ENCODE measurements around the gene RUNX2. TPM values are rescaled to one million over a fixed set of nuclear protein-coding genes. Genes with fewer than 3 reads are reported as not detected.

RUNX2 gene
- polyA plus RNA-seq, 1 donor from 2014 or later, result not detected

DNA sequence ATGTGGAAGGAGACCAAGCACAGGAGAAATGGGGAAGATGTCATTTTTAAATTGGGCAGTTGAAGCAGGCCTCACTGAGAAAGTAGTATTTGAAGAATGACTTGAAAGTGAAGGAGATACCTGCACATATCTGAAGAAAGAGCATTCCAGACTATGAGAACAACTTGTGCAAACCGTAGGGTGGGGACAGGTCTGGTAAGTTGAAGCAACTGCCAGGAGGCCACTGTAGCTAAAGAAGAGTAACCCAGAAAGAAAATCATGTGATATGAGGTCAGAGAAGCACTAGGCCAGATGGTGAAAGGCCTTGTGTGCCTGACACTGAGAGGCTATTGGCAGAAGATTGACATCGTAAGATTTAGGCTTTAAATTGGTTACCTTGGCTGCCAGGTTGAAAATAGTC lies 54.3 kb downstream of the RUNX2 start:
- H3K9me3 ChIP-seq (ENCODE audit: low read length), result no peaks in the 10 kb centered on the region
- no peaks in the 10 kb centered on the region for H3K9me2 ChIP-seq (ENCODE audit: insufficient read depth, low read length)
- H4K20me1 ChIP-seq (ENCODE audit: insufficient read depth), result no peaks in the 10 kb centered on the region
- H3F3A ChIP-seq (ENCODE audit: insufficient read depth, low read length, poor library complexity, severe bottlenecking), result no peaks in the 10 kb centered on the region
- H3K27ac ChIP-seq (ENCODE audit: low read length), result no peak overlapping the region
- no peak overlapping the region for H3K4me2 ChIP-seq (ENCODE audit: low read length)
- H3K9ac ChIP-seq (ENCODE audit: low read length), result no peak overlapping the region
- H3K79me2 ChIP-seq (replicated peaks; ENCODE audit: insufficient read depth, low read length), result no peaks in the 10 kb centered on the region
- H3K36me3 ChIP-seq (ENCODE audit: insufficient read depth, low read length), result no peaks in the 10 kb centered on the region
- TF ChIP-seq, protein P1, sequence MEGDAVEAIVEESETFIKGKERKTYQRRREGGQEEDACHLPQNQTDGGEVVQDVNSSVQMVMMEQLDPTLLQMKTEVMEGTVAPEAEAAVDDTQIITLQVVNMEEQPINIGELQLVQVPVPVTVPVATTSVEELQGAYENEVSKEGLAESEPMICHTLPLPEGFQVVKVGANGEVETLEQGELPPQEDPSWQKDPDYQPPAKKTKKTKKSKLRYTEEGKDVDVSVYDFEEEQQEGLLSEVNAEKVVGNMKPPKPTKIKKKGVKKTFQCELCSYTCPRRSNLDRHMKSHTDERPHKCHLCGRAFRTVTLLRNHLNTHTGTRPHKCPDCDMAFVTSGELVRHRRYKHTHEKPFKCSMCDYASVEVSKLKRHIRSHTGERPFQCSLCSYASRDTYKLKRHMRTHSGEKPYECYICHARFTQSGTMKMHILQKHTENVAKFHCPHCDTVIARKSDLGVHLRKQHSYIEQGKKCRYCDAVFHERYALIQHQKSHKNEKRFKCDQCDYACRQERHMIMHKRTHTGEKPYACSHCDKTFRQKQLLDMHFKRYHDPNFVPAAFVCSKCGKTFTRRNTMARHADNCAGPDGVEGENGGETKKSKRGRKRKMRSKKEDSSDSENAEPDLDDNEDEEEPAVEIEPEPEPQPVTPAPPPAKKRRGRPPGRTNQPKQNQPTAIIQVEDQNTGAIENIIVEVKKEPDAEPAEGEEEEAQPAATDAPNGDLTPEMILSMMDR (IDR thresholded peaks at IDR 0.05; ENCODE audit: poor library complexity, severe bottlenecking), result no peak
- TF ChIP-seq SMC3 (conservative IDR thresholded peaks at IDR 0.05; ENCODE audit: poor library complexity), result no peak
- no peak for TF ChIP-seq MXI1 (conservative IDR thresholded peaks at IDR 0.05; ENCODE audit: poor library complexity, severe bottlenecking)
- TF ChIP-seq, protein P2, sequence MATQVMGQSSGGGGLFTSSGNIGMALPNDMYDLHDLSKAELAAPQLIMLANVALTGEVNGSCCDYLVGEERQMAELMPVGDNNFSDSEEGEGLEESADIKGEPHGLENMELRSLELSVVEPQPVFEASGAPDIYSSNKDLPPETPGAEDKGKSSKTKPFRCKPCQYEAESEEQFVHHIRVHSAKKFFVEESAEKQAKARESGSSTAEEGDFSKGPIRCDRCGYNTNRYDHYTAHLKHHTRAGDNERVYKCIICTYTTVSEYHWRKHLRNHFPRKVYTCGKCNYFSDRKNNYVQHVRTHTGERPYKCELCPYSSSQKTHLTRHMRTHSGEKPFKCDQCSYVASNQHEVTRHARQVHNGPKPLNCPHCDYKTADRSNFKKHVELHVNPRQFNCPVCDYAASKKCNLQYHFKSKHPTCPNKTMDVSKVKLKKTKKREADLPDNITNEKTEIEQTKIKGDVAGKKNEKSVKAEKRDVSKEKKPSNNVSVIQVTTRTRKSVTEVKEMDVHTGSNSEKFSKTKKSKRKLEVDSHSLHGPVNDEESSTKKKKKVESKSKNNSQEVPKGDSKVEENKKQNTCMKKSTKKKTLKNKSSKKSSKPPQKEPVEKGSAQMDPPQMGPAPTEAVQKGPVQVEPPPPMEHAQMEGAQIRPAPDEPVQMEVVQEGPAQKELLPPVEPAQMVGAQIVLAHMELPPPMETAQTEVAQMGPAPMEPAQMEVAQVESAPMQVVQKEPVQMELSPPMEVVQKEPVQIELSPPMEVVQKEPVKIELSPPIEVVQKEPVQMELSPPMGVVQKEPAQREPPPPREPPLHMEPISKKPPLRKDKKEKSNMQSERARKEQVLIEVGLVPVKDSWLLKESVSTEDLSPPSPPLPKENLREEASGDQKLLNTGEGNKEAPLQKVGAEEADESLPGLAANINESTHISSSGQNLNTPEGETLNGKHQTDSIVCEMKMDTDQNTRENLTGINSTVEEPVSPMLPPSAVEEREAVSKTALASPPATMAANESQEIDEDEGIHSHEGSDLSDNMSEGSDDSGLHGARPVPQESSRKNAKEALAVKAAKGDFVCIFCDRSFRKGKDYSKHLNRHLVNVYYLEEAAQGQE (IDR thresholded peaks at IDR 0.05; ENCODE audit: borderline replicate concordance), result no peak
- TF ChIP-seq POLR2AphosphoS5 (IDR thresholded peaks at IDR 0.05), result no peak
- no peak for TF ChIP-seq EP300 (conservative IDR thresholded peaks at IDR 0.05; ENCODE audit: poor library complexity, severe bottlenecking)
- no peak for TF ChIP-seq EZH2 (IDR thresholded peaks at IDR 0.05; ENCODE audit: borderline replicate concordance, insufficient read depth, low read length, poor library complexity, severe bottlenecking)
- TF ChIP-seq RAD21 (conservative IDR thresholded peaks at IDR 0.05), result no peak
- TF ChIP-seq TAF1 (IDR thresholded peaks at IDR 0.05; ENCODE audit: low read depth), result no peak
- no peaks in the 10 kb centered on the region for H3K27me3 ChIP-seq (ENCODE audit: insufficient read depth, low read depth, low read length)
- no peak overlapping the region for H2AFZ ChIP-seq (ENCODE audit: low read depth, low read length)
- no peak overlapping the region for H3K4me3 ChIP-seq (ENCODE audit: low read length)

DNA sequence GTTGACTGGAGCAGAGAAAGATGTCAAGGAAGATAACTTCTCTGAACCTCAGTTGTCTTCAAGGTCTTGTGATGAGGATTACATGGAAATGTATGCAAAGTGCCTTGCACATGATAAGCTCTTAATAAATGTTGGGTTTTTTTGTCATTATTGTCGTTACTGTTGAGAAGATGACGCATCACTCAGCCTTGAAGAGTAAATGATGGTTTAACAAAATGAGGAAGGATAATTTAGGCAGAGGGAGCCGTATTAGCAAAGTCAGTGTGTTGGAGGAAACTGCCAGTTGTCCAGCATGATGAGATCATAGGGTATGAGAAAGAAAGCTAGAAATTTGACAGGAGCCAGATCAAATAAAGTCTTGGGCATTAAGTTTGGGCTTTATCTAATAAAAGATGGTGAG lies 58.4 kb downstream of the RUNX2 start:
- H3K4me2 ChIP-seq (ENCODE audit: low read length), result no peak overlapping the region
- no peaks in the 10 kb centered on the region for H3K27me3 ChIP-seq (ENCODE audit: insufficient read depth, low read depth, low read length)
- H3K9ac ChIP-seq (ENCODE audit: low read length), result no peak overlapping the region
- no peak overlapping the region for H2AFZ ChIP-seq (ENCODE audit: low read depth, low read length)
- H3K79me2 ChIP-seq (replicated peaks; ENCODE audit: insufficient read depth, low read length), result no peaks in the 10 kb centered on the region
- no peaks in the 10 kb centered on the region for H4K20me1 ChIP-seq (ENCODE audit: insufficient read depth)
- no peak overlapping the region for H3K4me3 ChIP-seq (ENCODE audit: low read length)
- H3K9me2 ChIP-seq (ENCODE audit: insufficient read depth, low read length), result no peaks in the 10 kb centered on the region
- no peaks in the 10 kb centered on the region for H3K36me3 ChIP-seq (ENCODE audit: insufficient read depth, low read length)
- H3F3A ChIP-seq (ENCODE audit: insufficient read depth, low read length, poor library complexity, severe bottlenecking), result no peaks in the 10 kb centered on the region
- TF ChIP-seq MXI1 (conservative IDR thresholded peaks at IDR 0.05; ENCODE audit: poor library complexity, severe bottlenecking) (no peak), RAD21 (conservative IDR thresholded peaks at IDR 0.05) (no peak), EZH2 (IDR thresholded peaks at IDR 0.05; ENCODE audit: borderline replicate concordance, insufficient read depth, low read length, poor library complexity, severe bottlenecking) (no peak), POLR2AphosphoS5 (IDR thresholded peaks at IDR 0.05) (no peak)
- H3K9me3 ChIP-seq (ENCODE audit: low read length), result no peaks in the 10 kb centered on the region
- H3K27ac ChIP-seq (ENCODE audit: low read length), result no peak overlapping the region
